Muscle layer of colon (tissue), 2 donors: ENCODE measurements around the gene DPEP2.
"Not testable (repeated sequence)": the region's sequence is repeated elsewhere in the genome, so short reads cannot be mapped to it uniquely, and the experiment has no call there.

ENCODE experiments used
- H3K27ac ChIP-seq: one replicate; pipeline ENCODE4 v1.7.0; 2013; ENCODE audit warnings: low read depth, mild to moderate bottlenecking, low read length, moderate library complexity
- H3K27me3 ChIP-seq, 2 donors: one replicate each; pipeline ENCODE4 v1.7.0; 2013; ENCODE audit warnings: low read length in 2 of 2, mild to moderate bottlenecking in 2 of 2; ENCODE audit not compliant: insufficient read depth in 2 of 2, control insufficient read depth in 1 of 2
- H3K36me3 ChIP-seq: one replicate; pipeline ENCODE4 v1.7.0; 2013; ENCODE audit warnings: mild to moderate bottlenecking, low read length; ENCODE audit not compliant: insufficient read depth
- H3K4me1 ChIP-seq: one replicate; pipeline ENCODE4 v1.7.0; 2013; ENCODE audit warnings: mild to moderate bottlenecking, low read length; ENCODE audit not compliant: insufficient read depth
- H3K4me3 ChIP-seq, 2 donors: one replicate each; pipeline ENCODE4 v1.7.0; 2013; ENCODE audit warnings: low read length in 2 of 2, low read depth in 1 of 2, mild to moderate bottlenecking in 1 of 2, moderate library complexity in 1 of 2
- H3K9ac ChIP-seq: one replicate; pipeline ENCODE4 v1.7.0; 2013; ENCODE audit warnings: low read length
- H3K9me3 ChIP-seq: one replicate; pipeline ENCODE4 v1.7.0; 2013; ENCODE audit warnings: mild to moderate bottlenecking, low read length
- donor health status: abdominal sarcoma.
- donor health status: Adenocarcinoma of cecum.

DPEP2 gene

GRCh38 chr16:67939507-67940445 is 59.5 kb downstream of the DPEP2 start:
- peaks cover 39% of the 10 kb centered on the region for H3K4me1 ChIP-seq
- peaks cover 30% of the 10 kb centered on the region for H3K36me3 ChIP-seq
- no peak overlapping the region for H3K9ac ChIP-seq

GRCh38 chr16:67937713-67938112 is 61.6 kb downstream of the DPEP2 start:
- not testable (repeated sequence) for H3K27ac ChIP-seq

More at GRCh38 chr16:67939507-67940445, 59.5 kb downstream of the DPEP2 start:
- H3K4me3 ChIP-seq = no peak overlapping the region
- H3K9me3 ChIP-seq = no peaks in the 10 kb centered on the region
- no peaks in the 10 kb centered on the region for H3K27me3 ChIP-seq
- no peak overlapping the region for H3K27ac ChIP-seq

More at GRCh38 chr16:67937713-67938112, 61.6 kb downstream of the DPEP2 start:
- H3K27me3 ChIP-seq, H3K9me3 ChIP-seq, H3K9ac ChIP-seq, H3K4me3 ChIP-seq: not testable (repeated sequence)
- peaks cover 17% of the 10 kb centered on the region for H3K36me3 ChIP-seq
- peaks cover 25% of the 10 kb centered on the region for H3K4me1 ChIP-seq
